Inferior parietal cortex (tissue), 1 donor: ENCODE measurements around the gene BRME1.

Source experiments
- DNase-seq: peaks from one replicate; pipeline ENCODE4 v3.0.0-alpha.2; 2016; ENCODE audit errors: extremely low spot score

Gene BRME1

DNA sequence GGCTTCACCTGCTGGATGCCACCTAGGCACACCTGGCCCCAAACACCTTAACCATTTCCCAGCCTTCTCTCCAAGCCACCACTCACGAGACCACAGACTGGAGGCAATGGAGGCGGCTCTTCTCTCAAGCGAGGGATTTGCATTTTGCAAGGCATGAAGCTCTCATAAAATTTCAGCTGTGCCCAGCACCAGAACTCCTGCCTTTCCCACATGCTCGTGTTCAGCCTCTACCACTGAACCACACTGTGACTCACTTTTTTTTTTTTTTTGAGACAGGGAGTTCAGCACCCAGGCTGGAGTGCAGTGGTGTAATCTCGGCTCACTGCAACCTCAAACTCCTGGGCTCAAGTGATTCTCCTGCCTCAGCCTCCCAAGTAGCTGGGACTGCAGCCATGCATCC lies 18.4 kb downstream of the BRME1 start:
- DNase-seq = no peak

DNA sequence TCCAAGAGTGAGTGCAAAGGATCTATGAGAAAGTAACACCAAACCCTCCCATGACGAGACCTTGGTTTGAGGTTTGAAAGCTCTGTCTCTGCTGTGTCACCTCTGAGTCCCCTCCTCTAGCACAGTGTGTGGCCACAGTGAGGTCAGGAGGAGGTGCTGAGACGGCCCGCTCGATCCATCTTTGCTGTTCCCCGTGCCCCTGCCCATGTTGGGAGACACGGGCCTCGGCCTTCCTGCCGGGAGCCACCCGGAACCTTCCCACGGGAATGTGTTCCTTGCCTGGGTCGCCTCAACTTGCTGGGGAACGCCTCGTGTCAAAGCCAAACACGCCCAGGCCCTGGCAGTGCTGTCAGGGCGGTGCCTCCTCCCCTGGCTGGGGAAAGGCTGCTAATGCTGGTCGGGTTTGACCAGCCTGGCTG lies 18.9 kb downstream of the BRME1 start:
- no peak for DNase-seq

DNA sequence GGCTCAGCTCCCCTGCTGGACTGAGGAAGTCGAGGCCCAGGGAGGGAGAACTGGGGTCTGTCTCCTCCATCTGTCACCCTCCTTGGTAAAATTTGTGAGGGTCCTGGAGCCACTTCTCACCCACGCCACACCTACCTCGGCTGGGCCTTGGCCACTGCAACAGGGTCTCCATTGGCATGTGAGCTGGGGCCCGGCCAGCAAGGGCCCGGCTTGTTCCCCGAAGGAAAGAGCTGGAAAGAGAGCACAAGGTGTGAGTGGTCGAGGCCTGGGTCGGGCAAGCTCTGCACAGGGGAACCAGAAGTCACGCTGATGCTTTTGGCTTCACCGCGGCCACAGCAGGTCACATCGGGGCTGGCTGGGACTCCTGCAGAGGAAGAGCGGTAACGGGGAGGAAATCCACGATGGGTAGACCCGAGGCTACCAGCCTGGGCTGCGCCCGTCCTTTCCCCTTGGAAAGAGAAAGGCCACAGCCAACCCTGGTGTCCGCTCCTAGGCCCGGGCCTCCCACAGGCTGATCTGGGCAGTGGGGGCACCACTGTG lies 20.0 kb downstream of the BRME1 start:
- DNase-seq = no peak

DNA sequence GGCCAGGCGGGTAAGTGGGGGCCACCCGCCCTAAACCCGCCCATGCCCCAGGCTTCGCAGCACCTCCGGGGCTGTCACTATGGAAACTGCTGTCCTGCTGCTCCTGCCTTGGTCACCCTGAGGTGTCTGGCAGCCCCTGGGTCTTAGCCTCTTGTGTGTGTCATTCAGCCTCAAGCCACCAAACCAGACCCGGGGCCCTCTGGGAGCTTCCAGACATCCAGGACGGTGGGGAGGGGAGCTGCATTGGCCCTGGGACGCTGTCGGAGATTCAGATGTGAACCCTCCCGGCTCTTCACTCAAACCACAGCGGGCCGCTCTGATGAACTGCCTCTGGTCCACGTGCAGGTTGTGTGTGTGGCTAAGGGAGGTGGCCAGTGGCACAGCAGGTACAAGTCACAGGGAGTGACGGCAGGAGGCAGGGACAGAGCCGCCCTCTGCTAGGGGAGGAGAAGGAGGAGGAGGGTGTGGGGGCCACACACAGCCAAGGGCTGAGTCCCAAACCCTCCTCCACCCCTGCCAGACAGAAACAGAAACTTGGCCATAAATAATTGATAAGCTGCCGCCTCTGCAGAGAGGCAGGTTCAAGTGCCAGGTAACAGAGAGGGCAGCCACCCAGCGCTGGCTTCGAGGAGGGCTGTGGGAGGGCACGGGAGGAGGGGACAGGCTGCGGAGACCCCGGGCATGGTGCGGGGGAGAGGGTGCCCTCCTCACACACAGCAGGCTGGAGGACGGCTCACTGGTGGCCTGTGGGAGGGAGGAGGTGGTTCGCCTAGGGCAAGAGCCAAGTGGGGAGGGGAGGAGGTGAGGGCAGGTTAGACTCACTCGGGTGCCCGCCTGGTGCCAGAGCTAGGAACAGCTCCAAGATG lies 21.0 kb downstream of the BRME1 start:
- DNase-seq = no peak

DNA sequence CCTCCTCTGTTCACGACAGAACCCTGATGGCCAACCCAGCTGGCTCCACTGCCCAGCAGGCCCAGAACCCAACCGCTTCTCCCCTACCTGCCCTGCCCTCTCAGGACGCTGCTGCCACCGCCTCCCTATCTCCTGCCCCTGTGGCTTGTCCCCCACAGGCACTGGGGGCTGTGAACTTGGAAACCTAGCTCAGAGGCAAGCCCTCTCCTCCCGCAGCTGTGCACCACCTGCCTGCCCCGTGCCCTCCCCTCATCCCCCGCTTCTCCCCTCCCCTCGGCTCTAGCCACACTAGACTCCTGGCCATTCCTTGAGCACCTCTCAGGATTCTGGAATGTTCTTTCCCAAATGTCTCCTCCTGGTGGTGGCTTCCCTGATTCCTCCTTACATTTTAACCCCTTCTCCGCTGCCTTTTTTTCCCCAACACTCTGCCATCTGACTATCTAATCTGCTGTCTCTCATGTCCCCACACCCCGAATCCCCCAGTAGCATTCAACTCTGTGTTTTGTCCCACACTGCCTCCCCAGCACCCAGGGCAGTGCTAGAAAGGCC lies 22.3 kb downstream of the BRME1 start:
- no peak for DNase-seq

DNA sequence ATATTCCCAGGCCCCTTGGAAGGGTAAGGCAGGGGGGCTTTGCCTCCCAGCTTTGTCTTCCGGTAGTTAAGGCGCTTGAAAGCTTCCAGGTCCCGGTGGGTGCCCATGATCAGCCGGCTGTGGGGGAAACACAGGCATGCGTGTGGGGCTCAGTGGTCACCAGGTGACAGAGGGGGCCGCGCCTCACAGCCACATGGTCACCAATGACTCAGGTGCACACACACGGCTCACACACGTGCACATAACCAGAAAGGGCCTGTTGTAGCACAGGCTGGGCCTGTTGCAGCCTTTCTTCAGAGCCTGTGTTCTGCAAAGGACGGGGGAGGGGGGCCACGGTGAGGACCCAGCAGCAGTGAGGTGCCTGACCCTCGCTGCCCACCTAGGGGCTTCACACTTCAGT lies 23.1 kb downstream of the BRME1 start:
- no peak for DNase-seq

DNA sequence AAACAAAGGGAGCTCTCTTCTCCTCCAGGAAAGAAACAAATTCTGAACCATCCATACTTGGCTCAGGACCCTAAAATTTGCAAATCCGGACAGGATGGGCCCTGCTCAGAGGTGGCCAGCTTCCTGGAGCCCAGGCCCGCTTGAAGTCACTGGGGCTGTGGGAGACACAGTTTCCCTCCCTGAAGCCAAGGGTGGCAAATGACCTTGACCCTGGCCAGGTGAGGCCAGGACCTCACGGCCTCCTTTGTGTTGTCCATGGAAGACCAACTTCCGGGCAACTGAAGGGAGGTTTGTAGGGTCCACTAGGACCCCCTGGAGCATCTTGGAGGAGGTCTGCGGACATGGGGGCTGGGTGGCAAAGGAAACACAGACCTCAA lies 23.5 kb downstream of the BRME1 start:
- no peak for DNase-seq

DNA sequence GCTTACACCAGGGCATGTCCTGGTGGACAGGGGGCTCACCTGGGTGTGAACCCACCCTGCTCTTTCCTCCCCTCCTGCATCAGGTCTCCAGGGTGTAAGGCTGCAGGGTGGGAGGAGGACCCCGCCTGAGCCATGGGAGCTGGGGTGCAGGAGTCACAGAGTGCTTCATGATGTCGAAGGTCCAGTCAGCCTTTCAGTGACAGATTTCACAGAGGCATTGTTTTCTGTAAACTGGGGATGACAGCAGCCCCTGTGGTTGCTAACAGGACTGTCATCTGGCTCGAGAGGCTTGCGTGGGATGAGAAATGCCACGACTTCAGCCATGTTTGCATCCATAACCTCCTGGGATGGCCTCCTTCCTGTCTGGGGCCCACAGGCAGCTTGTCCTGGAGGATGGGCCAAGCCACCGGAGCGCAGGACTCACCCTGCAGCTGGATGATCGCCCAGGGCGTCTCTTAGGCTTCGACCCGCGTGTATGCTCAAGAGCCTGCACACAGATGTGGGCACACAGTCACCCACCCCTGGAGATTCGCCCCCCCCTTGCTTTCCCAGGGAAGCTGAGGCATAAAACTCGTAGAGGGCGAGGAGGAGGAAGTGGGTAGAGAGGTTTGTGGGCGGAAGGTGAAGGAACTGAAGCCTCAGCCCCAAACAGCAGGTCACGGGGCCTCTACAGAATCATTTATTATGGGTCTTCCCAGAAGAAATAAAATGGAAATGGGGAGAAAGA lies 24.1 kb downstream of the BRME1 start:
- no peak for DNase-seq

DNA sequence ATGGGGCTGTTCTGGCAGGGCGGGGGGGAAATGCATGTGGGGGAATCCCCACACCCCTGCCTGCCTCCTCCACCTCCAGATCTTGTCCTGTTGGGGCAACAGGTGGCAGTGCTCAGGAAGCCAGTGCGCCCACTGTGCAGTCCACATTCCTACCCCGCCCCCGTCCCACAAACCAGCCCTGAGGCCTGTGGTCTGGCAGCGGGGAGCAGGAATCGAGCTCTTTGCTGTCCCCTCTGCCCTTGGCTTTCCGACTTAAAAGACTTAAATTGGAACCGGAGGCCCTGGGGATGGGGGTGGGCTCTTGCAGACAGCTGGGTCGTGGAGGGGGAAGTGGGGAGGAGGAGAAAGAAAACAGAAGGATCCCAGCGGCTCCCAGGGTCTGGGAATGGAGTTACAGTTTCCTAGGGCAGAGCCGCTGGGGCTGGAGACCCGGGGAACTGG lies 24.6 kb downstream of the BRME1 start:
- DNase-seq = no peak

DNA sequence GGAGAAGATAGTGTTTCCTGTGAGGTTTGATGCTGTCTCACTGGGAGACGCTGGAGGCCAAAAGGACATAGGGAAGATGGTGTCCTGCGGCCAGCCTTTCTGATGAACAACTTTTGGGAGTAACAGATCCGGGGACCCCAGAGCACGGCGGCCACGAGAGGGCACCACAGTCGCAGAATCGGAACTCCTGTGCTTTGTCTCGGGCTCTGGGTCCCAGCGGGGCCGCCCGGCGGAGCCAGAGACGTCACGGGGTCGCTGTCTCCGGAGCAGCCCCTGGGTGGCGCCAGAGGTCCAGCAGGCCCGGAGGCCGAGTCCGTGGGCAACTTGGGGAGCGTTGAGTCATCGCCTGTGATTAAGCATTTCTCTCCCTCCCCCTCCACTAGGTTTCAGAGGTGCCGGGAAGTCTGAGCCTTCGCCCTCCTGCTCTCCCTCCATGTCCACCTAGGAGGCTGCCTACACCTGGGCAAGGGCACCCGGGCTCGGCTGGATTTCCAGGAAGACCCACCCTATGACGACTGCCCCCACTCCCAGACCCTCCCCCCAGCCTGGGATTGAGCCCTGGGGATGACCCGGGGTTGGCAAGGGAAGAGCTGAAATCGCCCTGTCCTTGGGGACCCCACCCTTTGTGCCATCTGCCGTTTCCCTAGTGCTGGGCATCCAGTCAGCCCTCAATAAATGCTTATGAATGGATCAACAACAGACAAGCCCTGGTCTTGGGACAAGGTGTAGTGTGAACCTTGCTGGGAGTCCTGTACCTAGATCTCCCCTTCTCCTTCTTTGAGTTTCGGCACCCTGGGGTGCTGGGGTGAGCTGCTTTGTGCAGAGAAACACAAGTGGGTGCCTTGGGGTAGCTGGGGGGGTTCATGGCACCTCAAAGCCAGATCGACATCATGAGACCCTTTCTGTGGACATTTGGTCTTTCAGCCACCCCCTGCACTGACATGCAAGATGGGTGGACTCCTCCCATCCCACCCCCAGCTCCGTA lies 25.6 kb downstream of the BRME1 start:
- DNase-seq = peak; percentile 94

DNA sequence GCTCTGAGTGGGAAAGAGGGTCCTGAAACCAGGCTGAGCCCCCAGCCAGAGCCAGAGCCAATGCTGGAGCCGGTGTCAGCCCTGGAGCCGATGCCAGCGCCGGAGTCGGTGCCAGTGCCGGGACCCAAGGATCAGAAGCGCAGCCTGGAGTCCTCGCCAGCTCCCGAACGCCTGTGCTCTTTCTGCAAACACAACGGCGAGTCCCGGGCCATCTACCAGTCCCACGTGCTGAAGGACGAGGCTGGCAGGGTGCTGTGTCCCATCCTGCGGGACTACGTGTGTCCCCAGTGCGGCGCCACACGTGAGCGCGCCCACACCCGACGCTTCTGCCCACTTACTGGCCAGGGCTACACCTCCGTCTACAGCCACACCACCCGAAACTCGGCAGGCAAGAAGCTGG lies 28.6 kb downstream of the BRME1 start:
- no peak for DNase-seq

DNA sequence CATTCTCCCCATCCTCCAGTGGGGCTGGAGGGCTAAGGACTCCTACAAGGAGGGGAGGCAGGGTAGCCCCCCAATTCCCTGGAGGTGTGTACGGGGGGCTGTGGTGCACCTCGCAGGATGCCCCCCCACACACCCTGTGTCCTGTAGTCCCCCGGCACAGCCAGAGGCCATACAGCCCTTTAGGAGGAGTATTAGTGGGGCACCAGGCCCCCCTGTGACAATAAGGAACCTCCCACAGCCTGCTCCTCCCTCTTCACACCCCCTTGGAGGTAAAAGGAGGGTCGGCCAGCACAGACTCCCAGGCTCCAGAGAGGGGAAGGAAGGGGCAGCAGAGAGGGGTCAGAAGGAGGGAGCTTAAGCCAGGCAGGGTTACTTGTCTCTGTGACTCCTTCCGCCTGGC lies 29.1 kb downstream of the BRME1 start, which contains the start of gene NANOS3:
NANOS3 (plus strand) TSS at position 301 of the 400 bp plus-strand sequence. CDS start 115 bp downstream, outside the sequence.
- no peak for DNase-seq

DNA sequence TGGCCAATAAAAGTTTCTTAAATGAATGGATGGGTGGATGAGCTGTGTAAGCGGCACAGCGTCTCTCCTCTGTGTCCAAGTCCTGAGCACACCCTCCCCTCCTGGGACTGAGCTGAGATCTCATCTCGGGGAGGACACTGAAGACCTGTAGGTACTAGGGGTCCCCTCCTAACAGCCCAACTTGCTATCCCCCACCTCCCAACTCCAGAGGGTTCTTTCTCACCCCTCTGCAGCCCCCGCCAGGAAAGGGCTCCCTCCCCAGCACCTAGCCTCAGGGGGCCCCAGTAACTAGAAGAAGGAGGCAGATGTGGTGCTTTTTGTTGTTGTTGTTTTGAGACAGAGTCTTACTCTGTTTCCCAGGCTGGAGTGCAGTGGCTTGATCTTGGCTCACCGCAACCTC lies 30.1 kb downstream of the BRME1 start:
- DNase-seq = no peak

DNA sequence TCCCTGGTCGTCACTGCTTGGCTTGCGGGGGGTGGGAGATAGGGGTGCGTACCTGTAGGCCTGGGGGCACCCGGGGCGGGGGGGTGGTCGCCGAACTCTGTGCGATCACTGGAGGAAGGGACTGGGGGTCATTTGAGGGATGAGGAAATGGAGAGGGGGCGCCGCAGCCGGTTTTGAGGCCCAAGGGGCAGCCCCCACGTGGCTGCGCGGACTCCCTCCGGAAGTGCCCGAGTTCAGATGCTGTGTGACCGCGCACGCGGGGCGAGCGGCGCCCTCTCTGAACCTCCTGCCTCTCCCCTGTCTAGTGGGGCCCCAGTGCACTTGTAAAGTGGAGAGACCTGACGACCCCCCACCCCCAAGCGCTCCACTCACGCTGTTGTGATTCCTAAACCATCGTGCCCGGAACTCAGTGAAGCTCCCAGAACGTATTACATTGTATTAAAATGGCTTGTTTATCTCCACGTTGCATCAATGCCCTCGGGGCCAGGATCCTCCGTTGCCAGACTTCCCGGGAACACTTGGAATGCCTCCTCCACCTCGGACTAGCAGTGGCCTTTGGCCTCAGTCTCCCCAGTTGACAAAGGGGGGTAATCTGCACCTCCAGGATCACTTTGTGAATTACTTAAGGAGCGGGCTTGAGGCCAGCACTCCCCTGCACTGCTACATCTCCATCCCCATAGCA lies 31.9 kb downstream of the BRME1 start:
- no peak for DNase-seq

DNA sequence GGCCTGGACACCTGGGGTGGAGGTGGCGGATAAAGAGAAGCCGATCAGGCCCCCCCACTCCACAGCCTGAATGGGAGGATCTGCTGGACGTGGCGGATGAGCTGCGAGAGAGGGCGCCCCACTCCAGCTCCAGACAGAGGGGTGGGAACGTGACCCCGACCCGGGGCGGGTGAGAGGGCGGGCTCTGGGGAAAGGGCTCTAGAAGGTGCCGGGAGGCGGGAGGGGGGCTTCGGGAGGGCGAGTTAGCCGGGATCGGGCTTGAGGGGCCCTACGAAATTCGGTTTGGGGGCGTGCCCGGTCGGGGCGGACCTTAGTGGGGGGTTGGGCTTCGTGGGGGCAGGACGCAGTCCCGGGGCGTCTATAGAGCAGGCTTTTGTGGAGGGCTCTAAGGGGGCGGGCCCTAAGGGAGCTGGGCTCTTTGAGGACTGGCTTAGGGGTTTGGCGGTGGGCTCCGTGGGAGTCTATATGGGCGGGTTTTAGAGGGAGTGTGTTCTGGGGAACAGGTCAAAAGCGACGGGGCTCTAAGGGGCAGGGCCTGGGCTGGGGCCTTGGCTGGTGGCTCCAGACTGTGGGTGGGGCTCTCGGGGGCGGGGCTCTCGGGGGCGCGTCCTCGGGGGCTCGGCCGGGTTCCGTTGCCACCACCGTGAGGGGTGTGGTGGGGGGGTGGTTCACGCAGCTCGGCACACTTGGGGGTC lies 33.1 kb downstream of the BRME1 start:
- no peak for DNase-seq

DNA sequence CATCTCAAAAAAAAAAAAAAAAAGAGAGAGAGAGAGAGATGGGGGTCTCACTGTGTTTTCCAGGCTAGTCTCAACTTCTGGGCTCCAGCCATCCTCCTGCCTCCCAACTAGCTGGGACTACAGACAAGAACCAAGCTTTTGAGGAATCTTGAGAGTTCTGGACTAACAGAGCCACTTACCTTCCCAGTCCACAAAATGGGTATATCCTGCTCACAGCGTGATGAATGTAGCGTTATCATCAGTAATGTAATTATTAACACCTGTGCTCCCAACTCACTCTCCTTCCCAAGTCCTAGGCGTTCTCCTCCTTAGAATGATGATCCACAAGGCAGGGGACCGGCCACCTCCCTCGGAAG lies 33.6 kb downstream of the BRME1 start:
- DNase-seq = no peak

DNA sequence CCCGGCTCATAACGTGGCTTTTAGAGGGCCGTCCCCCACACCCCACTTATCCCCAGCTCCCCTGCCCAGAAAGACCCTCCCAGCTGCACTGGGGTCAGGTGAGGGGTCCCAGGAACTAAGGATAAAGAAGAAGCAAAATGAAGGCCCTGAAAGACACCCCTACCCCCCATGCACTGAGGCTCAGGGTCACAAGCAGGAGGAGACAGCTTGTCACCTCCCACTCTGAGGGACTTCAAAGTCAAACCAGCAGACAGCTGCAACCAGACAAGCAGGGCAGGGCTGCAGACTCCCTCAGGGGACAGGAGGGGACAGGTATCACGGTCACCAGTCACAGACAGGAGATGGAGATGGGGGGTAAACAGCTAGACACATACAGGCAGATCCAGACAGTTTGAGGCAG lies 35.0 kb downstream of the BRME1 start:
- no peak for DNase-seq

DNA sequence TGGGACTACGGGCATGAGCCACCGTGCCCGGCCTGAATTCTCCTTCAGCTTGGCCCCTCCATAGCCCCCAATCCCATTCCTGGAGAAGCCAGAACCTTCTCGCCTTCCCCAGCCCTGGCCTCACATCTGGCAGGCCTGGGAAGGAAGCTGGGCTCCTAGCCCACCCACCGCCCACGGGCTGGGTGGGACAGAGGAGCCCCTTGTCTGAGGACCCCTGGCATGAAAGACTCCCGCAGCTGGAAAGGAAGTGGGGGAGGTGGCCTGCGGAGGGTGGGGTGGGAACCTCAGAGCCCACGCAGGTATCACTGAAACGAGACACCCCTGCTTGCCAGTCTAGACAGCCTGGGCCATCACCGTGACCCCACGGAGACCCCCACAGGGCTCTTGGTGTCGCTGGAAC lies 36.6 kb downstream of the BRME1 start:
- DNase-seq = no peak

DNA sequence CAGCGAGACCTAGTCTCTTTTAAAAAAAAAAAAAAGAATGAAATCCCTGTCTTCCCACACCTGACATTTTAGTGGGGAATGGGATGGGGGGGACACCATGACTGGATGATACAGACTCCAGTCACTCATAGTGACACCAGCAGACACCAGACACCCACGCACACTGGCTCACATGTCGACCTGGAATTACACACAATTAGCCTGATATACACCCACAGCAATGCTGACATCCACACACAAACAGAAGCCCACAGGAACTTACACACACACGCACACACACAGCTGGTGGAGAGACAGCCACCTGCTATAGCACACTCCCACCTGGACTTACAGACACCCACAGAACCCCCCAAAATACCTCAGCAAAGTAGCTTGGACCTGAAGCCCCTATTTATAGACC lies 37.3 kb downstream of the BRME1 start:
- DNase-seq = no peak

DNA sequence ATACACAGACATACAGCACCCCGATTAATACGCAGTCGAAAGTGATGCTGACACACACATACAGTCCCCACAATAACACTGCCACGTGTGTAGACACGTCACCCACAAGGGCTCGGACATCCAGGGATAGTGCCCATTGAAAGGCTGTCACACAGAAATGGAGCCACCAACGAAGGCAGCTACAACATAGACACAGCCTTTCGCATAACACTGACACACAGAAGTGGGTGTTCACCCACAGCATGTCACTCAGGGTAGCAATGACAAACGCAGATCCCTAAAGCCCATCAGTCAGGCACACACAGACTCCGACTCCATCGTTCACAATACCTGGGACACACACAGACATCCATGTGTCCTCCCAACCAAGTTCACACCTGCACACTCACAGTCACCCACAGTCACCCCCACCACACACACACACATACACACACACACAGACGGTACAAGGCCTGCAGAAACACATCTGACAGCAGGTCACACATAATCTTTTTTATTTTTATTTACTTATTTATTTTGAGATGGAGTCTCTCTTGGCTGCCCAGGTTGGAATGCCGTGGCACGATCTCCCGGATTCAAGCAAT lies 39.4 kb downstream of the BRME1 start:
- DNase-seq = no peak
